NCI-H524 (cell line): ENCODE measurements around the gene INO80B.

Experiments used
- DNase-seq, 2 experiments: peaks; one replicate each; lab custom pipeline; 2025; lab: John Stamatoyannopoulos, UW

Gene INO80B

GRCh38 chr2:74502147-74502719 is 47.3 kb downstream of the INO80B start:
- DNase-seq = no peak

- DNase-seq = peak; percentile 5 to 19
Measured at GRCh38 chr2:74502720-74503505, 48.0 kb downstream of the INO80B start.

GRCh38 chr2:74503506-74504475 is 48.9 kb downstream of the INO80B start:
- DNase-seq = no peak

GRCh38 chr2:74504591-74504990 is 49.7 kb downstream of the INO80B start:
- no peak for DNase-seq

- DNase-seq = no peak
Measured at GRCh38 chr2:74505448-74506246, 50.8 kb downstream of the INO80B start.

GRCh38 chr2:74507145-74507925 is 52.4 kb downstream of the INO80B start, which contains the start of gene PCGF1:
Gene PCGF1, minus strand, starts transcription at chr2:74507695. Its CDS starts 27 bp downstream, at chr2:74507668.
- peak; percentile 99 for DNase-seq
